ENCODE data around the gene CELA2B. TPM values are rescaled to one million over a fixed set of nuclear protein-coding genes. Genes with fewer than 3 reads are reported as not detected.

The CELA2B gene
- total and polyA plus RNA-seq, 9 of the 15 experiments (the other 6 are each of a cell fraction or from before 2014, with no cell fraction given) = 0.25 to 2.1 (median 0.38) TPM; not detected in 5

DNA sequence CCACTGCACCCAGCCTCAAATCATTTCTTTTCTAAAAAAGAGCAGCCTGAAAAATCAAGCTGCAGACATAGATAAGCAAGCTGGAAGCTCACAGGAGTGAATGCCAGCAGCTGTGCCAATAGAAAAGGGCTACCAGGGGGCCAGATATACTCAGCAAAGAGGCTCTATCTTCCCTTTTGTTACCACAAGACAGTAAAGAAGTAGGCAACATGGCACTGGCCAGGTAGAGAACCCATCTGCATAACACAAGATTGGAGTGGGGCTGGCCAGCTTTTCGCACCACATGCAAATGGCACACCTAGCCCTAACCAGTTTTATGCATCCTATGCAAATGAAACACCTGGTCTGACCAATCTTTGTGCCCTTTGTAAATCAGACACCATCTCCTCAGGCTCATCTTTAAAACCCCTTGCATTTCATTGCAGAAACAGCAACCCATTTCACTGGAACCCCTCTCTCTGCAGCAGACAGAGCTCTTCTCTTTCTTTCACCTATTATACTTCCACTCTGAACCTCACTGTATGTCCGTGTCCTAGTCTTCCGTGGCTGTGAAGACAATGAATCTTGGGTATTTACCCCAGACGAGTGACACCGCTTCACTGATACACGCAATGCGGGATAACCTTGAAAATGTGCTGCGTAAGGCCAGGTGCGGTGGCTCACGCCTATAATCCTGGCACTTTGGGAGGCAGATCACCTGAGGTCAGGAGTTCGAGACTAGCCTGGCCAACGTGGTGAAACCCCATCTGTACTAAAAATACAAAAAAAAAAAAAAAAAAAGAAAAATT, 33.0 kb downstream of the CELA2B start:
- Histone ChIP-seq H3K27me3 (ENCODE audit: control insufficient read depth in 2 of 2, insufficient read depth in 2 of 2, low read length in 2 of 2) (no peaks in the 10 kb centered on the region), H3K36me3 (ENCODE audit: control insufficient read depth, insufficient read depth, low read length) (peaks cover 55% of the 10 kb centered on the region; the same call in 2 of the 3 replicates), H2AFZ (ENCODE audit: low read depth, low read length) (no peak overlapping the region), H3K9me3 (replicated peaks; ENCODE audit: control insufficient read depth, insufficient read depth, low read depth, low read length) (no peaks in the 10 kb centered on the region), H3K4me1 (replicated peaks in 1 of 2; ENCODE audit: control insufficient read depth in 2 of 2, insufficient read depth in 2 of 2, low read length in 2 of 2) (peaks cover 4% of the 10 kb centered on the region in 2 experiments; a peak in 3 of 5 replicates), H3K4me3 (no peak overlapping the region), H3K9me1 (ENCODE audit: control insufficient read depth, insufficient read depth, low read length) (no peaks in the 10 kb centered on the region), H3K9ac (ENCODE audit: insufficient read depth in 1 of 2, low read depth in 2 of 2, low read length in 2 of 2) (no peak overlapping the region), H3K79me2 (ENCODE audit: control insufficient read depth, insufficient read depth, low read length) (peaks cover 3% of the 10 kb centered on the region; the same call in 2 of the 3 replicates), H4K20me1 (replicated peaks; ENCODE audit: control insufficient read depth, insufficient read depth, low read length) (no peaks in the 10 kb centered on the region; the same call in 1 of the 2 replicates), H3K27ac (ENCODE audit: extremely low read depth, low read depth, low read length) (no peak overlapping the region), H3K4me2 (ENCODE audit: insufficient read depth, low read length) (no peak overlapping the region)
- no peak; the same call in 1 of the 3 replicates for ATAC-seq
- no peak for DNase-seq (ENCODE audit: extremely low read depth in 1 of 4, low spot score in 3 of 4)
- no TSS peak for BruUV-seq (replicated peaks)
- in situ Hi-C loops (cut with MboI) (no loop called here), intact Hi-C loops (cut with micrococcal nuclease) (no loop called here)
- CTCF ChIA-PET (ENCODE audit: low intra/inter-chr PET ratio) = no interaction called here
- POLR2A ChIA-PET = interaction anchor here (0.7 to 1.4 kb wide), 3 partner anchors 9 to 96 kb away, joined by 3 to 4 read pairs (median 3); no protein-coding TSS in a partner anchor
- WGBS (ENCODE audit: insufficient coverage, low coverage, missing lambda C conversion rate) = 69% methylated on average over 12 of the region's 12 CpGs
- peak; percentile 49 for TF ChIP-seq ARID1B (IDR thresholded peaks at IDR 0.05)
- TF ChIP-seq IFI16 (CRISPR knock-in tag; IDR thresholded peaks at IDR 0.05) = no peak
- 0 out of 2 replicates have a peak, but pooled peaks have one; percentile 24 for TF ChIP-seq MTA2 (IDR thresholded peaks at IDR 0.05; ENCODE audit: low read depth)
- peak; percentile 63 for TF ChIP-seq CBFA2T2 (conservative IDR thresholded peaks at IDR 0.05)
- TF ChIP-seq TCF3 (CRISPR knock-in tag; IDR thresholded peaks at IDR 0.05) = peak; percentile 22; the same call in 1 of the 2 replicates
- TF ChIP-seq NCOR1 (IDR thresholded peaks at IDR 0.05) = peak; percentile 51; the same call in 1 of the 2 replicates
- TF ChIP-seq PRMT5 (CRISPR knock-in tag; IDR thresholded peaks at IDR 0.05) = no peak
- TF ChIP-seq KDM1A (IDR thresholded peaks at IDR 0.05) = peak; percentile 46 to 54; a peak in 3 of 4 replicates
- peak; percentile 65 for TF ChIP-seq TAL1 (IDR thresholded peaks at IDR 0.05)
- TF ChIP-seq CBFA2T3 (IDR thresholded peaks at IDR 0.05) = peak; percentile 80
- no peak for TF ChIP-seq MCM2 (IDR thresholded peaks at IDR 0.05; ENCODE audit: low read depth)
- peak; percentile 44 for FAIRE-seq
